GM19324 (cell line): Measurements from ENCODE around the gene PRDM10.

ENCODE experiments used
- ATAC-seq: cut with Tn5 transposase; IDR thresholded peaks from one replicate; pipeline ENCODE4 v1.9.1; 2021; ENCODE audit warnings: mild to moderate bottlenecking, moderate library complexity; ENCODE audit not compliant: unreplicated experiment, low FRiP score

Gene PRDM10

DNA sequence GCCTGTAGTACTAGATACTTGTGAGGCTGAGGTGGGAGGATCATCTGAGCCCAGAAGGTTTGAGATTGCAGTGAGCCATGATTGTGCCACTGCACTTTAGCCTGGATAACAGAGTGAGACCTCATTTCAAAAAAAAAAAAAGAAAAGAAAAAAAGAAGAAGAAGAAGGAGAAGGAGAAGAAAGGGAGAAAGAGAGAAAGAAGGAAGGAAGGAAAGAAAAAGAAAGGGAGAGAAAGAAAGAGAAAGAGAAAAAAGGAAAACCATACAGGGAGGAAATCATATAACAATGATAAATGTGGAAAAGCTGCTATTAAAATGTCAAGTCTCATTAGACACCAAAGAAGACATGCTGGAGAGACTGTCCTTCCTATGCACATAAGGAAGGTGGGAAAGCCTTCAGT is 5.7 kb upstream of the PRDM10 start:
- ATAC-seq = no peak

DNA sequence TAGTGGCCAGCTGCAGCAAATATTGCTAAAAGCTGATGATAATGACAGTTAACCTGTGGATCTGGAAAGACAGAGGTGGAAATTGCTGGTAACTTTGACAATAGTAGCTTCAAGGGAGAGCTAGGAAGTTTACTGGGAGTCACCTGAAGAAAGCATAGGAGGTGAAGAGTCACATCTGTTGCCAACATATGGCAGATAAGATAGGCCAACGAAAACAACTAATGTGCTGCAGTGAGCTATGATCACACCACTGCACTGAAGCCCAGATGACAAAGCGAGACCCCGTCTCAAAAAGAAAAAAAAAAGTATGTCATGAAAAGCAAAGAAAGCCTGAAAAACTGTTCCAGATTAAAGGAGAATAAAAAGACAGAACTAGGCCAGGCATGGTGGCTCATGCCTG is 4.3 kb upstream of the PRDM10 start:
- ATAC-seq = no peak

DNA sequence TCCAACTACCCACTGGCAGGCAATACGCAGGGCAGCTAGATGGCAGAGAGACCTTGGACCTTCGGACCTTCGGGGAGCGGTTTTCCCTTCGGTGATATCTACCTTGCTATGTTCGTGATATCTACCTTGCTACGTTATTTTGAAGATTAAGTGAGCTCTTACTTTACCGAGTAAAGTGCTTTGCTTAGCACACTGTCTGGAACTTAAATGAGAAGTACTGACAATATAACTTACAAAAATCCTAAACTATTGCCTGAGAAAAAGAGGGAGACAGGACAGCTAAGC is 1.0 kb upstream of the PRDM10 start:
- peak; percentile 24 for ATAC-seq

DNA sequence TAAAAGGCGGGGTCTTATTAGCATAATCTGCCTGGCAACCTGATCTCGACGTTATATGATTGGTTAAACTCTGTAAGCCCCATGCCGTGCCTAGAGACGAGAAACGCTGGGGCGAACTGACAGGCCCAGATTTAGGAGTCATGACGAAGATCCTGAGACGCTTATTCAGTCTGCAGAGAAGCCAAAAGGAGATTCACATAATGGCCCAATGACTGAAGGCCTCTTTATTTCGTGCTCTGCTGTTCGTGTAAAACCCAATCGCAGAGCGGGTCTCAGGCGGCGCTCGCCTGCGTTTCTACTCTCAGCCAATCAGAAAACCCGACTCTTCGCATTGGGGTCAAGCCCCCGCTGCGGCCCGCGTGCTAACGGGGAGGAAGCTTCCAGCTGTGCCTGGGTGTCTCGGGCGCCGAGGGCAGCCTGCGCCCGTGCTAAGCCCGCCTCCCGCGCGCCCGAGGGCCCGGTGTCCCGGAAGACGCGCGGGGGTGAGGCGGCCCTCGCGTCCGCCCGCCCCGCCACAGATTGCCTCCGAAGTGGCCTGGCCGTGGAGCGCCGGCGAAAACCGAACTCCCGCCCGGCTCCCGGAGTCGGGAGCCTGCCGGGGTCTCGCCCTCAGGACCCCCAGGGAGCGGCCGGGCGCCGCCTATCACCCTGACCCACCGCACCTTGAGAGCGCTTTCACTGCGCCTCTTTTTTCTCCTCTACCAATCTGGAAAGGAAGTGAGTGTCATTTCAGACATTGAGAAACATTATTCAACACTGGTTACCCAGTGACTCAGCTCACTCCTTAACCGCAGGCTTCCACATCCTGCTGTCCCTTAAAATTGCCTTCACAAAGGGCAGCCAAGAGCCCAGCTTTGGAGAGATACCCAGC is 446 bp upstream of the PRDM10 start:
- peak; percentile 86 for ATAC-seq

DNA sequence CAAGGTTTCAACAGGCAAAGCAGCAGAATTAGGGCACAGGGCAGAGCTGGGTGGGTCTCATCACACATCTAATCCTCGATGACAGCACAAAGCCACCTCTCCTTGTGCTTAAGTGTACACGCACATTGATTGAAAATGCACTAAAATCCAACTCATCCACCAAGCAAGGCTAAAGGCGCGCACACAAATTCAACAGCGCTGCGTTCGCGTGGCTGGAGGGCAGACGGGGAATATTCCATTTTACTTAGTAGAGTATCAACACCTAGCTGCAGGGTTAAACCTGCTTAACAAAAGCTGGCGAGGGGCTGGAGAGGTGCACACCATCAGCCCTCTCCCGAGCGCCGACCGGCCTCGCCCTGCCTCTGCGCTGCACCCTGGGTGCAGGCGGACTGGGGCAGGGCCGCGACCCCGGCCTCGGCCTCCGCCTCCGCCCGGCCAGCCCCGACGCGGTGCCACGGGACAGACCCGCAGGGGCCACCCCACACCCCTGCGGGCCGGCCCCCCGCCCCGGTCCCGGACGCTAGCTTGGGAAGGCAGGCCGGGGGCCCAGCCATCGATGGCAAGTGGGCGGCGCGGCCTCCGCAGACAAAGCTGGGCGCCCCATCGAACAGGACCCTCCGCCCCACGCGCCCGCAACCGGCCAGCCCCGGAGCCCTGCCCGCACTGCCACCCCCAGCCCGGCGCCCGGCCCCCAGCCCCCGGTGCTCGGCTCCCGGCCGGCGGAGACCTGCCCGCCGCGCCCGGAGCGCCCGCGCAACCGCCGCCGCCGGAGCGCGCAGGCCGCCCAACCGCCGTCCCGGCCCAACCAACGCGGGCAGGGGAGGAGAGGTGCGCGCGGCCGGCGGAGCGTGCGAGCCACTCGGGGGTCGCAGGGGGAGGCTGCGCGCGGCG is 929 bp downstream of the PRDM10 start:
- peak; percentile 26 for ATAC-seq

DNA sequence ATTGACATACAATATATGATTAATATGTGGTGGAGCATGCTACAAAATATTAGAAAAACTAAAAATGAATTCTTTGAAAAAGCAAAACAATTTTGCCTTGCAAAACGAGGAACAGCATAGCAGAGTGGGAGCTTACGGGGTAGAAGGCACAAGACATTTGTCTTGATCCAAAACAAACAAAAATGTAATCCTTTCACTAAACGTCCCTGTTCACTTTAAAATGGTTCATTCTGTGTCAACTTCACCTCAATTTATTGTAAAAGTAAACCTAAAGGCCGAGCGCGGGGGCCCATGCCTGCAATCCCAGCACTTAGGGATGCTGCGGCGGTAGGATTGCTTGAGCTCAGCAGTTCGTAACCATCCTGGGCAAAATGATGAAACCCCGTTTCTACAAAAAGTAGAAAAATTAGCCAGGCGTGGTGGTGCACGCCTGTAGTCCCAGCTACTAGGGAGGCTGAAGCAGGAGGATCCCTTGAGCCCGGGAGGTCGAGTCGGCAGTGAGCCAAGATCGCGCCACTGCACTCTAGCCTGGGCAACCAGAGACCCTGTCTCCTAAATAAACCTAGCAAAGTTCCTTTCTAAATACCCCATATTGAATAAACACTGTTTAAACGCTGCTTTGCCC is 2.0 kb downstream of the PRDM10 start:
- ATAC-seq = no peak

DNA sequence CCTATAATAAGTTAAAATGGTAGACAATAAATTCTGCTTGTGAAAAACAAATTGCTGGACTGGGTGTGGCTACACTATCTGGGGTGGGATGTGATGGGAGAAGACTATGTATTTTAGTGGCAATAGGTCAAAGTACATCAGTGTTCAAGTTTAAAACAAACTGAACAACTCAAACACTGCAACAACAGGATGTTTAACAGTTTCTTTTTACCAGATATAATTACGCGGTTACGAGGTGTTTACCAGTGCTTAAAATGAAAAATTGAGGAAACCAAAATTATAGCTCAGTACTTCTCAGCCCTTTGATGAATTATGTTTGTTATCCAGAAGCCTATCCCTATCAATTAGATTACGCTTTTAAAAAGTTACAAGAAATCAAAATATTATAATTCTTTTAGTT is 3.2 kb downstream of the PRDM10 start:
- ATAC-seq = no peak

DNA sequence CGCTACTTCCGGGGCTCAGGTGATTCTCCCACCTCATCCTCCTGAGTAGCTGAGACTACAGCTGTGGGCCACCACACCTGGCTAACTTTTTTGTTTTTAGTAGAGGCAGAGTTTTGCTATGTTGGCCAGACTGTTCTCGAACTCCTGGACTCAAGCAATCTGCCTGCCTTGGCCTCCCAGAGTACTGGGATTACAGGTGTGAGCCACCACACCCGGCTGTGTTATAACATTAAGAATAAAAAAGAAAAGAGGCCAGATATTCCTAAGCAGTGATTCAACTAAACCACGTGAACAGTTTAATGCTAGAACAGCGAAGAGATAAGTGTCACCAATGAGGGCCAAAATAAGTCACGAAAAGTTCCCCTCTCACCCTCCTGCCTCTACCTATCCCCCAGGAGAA is 3.7 kb downstream of the PRDM10 start:
- no peak for ATAC-seq

DNA sequence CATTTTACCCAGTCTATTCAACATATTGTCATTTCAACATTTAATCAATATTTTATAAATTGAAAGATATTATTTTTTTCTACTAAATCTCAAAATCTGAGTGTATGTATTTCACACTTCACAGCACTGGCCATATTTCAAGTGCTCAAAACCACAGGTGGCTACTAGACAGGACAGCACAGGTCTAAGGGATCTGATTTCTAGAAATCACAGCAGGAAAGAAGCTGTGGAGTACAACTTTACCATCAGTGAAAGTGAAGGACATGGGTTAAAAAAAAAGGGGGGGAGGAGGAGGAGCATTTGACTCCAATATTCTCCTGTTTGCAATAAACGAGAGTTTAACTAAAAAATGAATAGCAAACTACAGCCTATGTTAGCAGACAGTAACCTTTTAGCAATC is 4.5 kb downstream of the PRDM10 start:
- ATAC-seq = no peak

DNA sequence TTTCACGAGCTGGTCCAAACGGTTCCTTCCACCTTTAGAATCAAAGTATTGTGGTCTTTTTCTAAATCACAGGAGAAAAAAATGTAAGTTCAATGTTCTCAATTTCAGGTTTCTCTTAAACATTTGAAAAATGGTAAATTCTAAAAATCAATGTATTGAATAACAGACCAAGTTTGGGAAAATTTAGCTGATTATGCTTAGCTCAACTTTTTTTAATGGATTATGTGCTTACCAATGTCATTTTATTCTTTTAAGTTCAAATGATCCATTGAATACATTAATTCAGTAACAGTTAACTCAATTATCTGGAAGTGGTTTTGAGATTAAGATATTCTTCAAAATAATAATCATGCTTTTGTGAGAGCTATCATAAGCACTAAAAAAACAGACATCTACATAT is 5.1 kb downstream of the PRDM10 start:
- ATAC-seq = no peak

DNA sequence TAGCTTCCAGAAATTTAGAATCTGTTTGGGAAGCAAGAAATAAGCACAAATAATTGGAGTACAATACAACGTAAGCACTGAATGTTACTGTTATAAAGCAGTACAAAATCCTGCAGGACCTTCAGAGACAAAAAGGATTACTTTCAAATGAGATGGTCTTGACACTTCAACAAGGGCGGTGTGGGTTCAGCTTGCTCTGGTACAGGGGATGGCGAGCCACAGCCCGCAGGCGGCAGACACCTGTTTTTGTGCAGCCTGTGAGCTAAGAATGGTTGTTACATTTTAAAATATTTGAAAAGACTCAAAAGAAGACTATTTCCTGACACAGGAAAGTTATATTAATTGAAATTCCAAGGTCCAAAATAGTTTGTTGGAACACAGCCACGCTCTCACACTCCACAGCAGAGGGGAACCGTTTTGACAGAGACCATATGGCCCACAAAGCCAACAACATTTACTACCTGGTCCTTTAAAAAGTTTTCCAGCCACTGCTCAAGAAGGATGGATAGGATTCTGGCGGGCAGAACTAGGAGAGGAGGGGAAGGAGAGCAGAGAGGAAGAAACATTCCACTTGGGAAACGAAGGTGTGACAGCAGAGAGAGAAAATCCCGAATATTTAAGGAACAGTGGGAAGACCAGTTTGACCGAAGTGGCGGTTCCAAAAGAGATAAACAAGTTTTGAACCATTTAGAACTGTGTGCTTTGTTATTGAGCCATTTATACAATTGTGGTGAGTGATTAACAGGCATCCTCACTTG is 6.3 kb downstream of the PRDM10 start:
- no peak for ATAC-seq

DNA sequence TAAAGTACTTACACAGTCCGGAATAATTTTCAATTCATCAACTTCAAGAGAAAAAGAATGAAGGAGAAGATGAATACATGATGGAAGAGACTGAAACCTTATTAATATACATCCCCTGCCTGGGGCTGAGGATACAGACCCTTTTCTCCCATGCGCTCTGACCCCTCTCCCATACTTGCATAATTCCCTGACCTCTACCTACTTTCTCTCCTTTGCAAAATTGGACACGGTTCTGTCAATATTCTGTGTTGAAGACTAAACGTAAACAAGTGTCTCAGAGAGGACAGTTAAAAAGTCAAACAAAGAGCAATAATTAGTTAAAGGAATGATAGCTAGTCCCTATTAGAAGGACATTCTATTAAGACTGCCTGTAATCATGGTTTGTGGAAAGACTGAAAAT is 7.5 kb downstream of the PRDM10 start:
- no peak for ATAC-seq

DNA sequence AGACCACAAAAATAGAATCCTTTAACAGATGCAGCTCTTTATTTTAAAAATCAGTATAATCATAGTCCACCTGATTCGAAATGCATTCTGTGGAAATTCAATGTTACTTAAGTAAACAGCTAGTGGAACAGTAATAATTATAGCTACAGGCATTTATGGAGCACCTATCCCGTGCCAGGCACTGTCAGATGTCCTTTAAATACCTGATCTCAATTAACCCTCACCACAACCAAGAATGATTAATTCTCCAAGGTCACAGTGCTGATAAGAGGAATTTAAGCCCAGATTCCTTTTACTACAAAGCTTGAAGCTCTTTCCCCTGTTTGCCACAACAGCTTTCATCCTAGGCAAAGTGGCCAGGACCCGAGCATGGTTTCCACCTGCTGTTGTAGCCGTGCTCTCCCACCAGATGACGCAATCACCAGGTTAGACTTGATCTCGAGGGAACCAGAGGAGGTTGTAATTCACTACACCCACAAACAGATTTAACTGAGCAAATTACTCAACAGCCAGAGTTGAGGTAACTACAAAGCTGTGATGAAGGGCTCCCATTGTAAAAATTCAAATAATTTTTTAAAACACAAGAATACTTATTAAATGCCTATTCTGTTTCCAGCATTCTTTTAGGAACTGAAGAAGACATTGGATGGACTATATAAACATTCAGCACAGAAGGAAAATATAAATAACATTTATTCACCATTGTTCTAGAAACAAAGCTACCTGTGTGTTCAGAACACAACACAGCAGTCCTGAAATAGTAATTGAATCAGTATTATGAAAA is 10.3 kb downstream of the PRDM10 start:
- ATAC-seq = no peak

DNA sequence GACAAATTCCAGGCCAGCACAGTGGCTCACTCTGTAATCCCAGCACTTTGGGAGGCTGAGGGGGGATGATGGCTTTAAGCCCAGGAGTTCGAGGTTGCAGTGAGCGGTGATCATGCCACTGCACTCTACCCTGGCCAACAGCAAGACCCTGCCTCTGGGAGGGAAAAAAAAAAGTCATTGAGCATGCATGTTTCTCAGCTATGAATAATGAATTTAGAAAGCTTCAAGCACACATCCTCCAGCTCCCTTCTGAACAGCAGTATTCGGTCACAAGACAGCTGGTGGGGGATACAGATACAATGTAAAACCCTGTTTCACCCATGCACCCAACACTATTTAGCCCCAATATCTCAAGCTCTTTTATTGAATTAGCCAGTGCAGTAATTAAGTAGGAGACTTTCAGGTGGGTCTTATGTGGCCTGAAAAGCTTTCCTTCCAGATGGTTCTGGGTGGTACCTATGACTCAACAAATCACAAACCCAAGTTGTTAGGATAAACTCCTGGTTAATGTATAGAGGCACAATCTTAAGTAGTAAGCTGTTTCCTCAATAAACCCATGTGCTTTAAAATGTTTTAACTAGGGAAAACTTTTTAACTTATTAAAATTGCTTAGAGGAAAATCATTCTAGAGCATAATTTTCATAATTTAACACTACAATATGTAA is 13.4 kb downstream of the PRDM10 start:
- ATAC-seq = no peak

DNA sequence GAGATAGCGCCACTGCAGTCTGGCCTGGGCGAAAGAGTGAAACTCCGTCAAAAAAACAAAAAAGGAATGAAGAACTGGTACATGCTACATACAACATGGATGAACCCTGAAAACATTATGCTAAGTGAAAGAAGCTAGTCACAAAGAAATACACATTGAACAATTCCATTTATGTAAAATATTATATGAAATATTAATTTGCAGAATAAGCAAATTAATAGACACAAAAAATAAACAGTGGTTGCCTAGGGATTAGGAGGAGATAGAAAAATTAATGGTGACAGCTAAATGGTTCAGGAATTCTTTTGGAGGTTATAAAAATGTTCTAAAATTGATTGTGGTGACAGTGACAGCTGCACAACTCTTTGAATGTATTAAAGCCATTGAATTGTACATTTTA is 14.7 kb downstream of the PRDM10 start:
- ATAC-seq = no peak

DNA sequence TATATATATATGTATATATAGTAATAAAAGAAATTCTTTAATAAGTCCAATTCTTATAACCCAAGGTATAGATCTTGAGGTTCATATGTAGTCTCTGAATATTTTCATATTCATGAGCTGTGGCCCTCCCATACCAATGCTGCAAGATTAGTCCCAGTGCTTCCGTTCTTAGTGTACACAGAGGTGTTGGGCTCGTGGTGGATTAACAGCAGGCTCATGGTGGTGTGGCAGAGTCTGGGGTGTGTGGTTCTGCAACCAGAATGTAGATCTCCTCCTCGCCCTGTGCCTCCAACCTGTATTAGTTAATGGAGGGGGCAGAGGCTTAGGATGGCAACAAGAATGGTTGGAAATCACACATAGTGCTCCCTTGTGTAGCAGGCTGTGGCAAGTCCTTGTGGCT is 16.8 kb downstream of the PRDM10 start:
- no peak for ATAC-seq

DNA sequence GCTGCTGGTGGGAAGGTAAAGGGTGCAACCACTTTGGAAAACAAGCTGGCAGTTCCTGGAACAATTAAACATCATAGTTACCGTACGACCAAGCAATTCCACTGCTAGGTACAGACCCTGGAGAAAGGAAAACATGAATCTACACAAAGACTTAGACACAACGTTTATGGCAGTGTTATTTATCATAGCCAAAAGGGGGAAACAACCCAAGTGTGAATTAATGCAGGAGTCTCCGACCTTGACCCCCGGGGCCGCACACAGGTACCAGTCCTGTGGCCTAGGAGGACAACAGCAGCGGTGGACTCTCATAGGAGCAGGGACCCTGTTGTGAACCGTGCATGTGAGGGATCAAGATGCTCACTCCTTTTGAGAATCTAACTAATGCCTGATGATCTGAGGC is 22.5 kb downstream of the PRDM10 start:
- ATAC-seq = no peak

DNA sequence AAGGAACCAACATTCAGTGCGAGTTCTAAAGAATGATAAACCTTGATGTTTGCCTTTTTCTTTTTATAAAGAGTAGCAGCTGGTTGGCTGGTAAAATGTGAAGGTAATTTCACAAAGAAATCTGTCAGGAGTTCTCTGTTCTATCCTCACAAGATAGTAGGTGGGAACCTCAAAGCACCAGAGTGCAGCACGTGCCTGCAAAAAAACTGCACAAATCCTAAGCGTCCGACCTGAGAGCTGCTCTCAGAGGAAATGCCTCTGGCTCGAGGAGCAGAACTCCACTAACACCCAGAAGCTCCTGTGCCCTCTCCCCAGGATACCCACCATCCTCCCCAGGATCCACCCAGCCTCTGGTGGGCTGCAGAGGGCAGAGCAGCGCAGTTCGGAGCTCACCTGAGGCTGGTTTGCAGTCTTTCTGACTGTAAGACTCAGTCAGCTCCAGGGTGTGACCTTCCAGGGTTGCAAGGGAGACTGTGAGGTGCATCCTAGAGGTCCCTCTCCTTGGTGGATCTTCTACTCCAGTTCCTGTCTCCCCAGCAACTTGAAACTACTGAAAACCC is 23.5 kb downstream of the PRDM10 start:
- ATAC-seq = no peak

DNA sequence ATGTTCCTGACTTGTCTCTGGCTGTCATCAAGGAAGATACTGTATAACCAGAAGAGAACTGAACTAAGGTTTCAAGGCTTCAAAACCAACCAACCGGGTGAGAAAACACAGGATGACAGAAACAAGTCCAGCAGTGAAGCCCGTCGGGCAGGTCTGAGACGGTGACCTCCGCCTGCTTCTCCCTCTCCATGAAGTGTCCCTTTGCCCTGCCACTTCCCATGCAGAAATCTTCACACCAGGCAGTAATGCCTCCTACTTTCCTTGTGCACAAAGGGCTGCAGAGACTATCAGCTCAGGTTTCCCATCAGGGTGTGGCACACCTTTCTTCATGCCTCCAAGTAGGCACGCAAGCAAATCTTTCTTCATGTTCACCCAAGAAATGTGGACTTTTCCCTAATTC is 24.2 kb downstream of the PRDM10 start:
- no peak for ATAC-seq
